ENCODE measurements around the gene LONP2. TPM values are rescaled to one million over a fixed set of nuclear protein-coding genes. Genes with fewer than 3 reads are reported as not detected.
A peak's percentile ranks its signal among the peaks of the same experiment; 100 is the strongest.

Gene LONP2
- total RNA-seq, 3 donors from 2014 or later (not counting 1 experiment from before 2014, with no cell fraction given) = 48.6 to 87.8 (median 61.7) TPM

- H3K27me3 Mint-ChIP-seq (ENCODE audit: low read depth in 2 of 2) = no peaks in the 10 kb centered on the region
- peaks cover 3% of the 10 kb centered on the region for H3K4me1 ChIP-seq (ENCODE audit: control insufficient read depth, insufficient read depth, low read length)
- intact Hi-C loops (cut with micrococcal nuclease) = no loop called here
- H3K36me3 ChIP-seq (ENCODE audit: control insufficient read depth, insufficient read depth, low read length) = no peaks in the 10 kb centered on the region
- H3K9me3 Mint-ChIP-seq = no peaks in the 10 kb centered on the region
- H3K36me3 Mint-ChIP-seq = no peaks in the 10 kb centered on the region
- H3K4me3 ChIP-seq (ENCODE audit: low read length) = no peak overlapping the region
- 70% methylated on average over 4 of the region's 5 CpGs for WGBS (ENCODE audit: insufficient coverage)
- H3K27me3 ChIP-seq (ENCODE audit: control insufficient read depth, insufficient read depth, low read length) = no peaks in the 10 kb centered on the region
- no peak overlapping the region for H3K27ac ChIP-seq (ENCODE audit: low read length)
- DNase-seq (peak in 1 of 2 donors; percentile 17), ATAC-seq (peak in 1 of 3 donors; percentile 52)
- H3K9me3 ChIP-seq (ENCODE audit: control insufficient read depth, insufficient read depth, low read length) = no peaks in the 10 kb centered on the region
- TF ChIP-seq, protein P1, sequence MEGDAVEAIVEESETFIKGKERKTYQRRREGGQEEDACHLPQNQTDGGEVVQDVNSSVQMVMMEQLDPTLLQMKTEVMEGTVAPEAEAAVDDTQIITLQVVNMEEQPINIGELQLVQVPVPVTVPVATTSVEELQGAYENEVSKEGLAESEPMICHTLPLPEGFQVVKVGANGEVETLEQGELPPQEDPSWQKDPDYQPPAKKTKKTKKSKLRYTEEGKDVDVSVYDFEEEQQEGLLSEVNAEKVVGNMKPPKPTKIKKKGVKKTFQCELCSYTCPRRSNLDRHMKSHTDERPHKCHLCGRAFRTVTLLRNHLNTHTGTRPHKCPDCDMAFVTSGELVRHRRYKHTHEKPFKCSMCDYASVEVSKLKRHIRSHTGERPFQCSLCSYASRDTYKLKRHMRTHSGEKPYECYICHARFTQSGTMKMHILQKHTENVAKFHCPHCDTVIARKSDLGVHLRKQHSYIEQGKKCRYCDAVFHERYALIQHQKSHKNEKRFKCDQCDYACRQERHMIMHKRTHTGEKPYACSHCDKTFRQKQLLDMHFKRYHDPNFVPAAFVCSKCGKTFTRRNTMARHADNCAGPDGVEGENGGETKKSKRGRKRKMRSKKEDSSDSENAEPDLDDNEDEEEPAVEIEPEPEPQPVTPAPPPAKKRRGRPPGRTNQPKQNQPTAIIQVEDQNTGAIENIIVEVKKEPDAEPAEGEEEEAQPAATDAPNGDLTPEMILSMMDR (IDR thresholded peaks at IDR 0.05) = no peak
- peaks cover 32 to 35% of the 10 kb centered on the region in 2 donors for H3K4me1 Mint-ChIP-seq
- peak overlapping the region in 1 of 2 donors; percentile 20 for H3K27ac Mint-ChIP-seq
- H3K4me3 Mint-ChIP-seq = no peak overlapping the region
Measured at GRCh38 chr16:48378276-48378675, 134.2 kb downstream of the LONP2 start.

- H3K36me3 ChIP-seq (ENCODE audit: control insufficient read depth, insufficient read depth, low read length) = no peaks in the 10 kb centered on the region
- Mint-ChIP-seq H3K27ac (peak overlapping the region in 1 of 2 donors; percentile 20), H3K4me1 (peaks cover 38 to 41% of the 10 kb centered on the region in 2 donors), H3K27me3 (ENCODE audit: low read depth in 2 of 2) (no peaks in the 10 kb centered on the region), H3K36me3 (no peaks in the 10 kb centered on the region), H3K9me3 (no peaks in the 10 kb centered on the region), H3K4me3 (no peak overlapping the region)
- H3K9me3 ChIP-seq (ENCODE audit: control insufficient read depth, insufficient read depth, low read length) = no peaks in the 10 kb centered on the region
- ATAC-seq = peak in 1 of 3 donors; percentile 30
- peaks cover 5% of the 10 kb centered on the region for H3K4me1 ChIP-seq (ENCODE audit: control insufficient read depth, insufficient read depth, low read length)
- WGBS (ENCODE audit: insufficient coverage) = 88% methylated on average over 1 of the region's 1 CpG
- no peak for DNase-seq
- intact Hi-C loops (cut with micrococcal nuclease) = no loop called here
- H3K27ac ChIP-seq (ENCODE audit: low read length) = no peak overlapping the region
- H3K4me3 ChIP-seq (ENCODE audit: low read length) = no peak overlapping the region
- H3K27me3 ChIP-seq (ENCODE audit: control insufficient read depth, insufficient read depth, low read length) = no peaks in the 10 kb centered on the region
- TF ChIP-seq, protein P1 (IDR thresholded peaks at IDR 0.05) = no peak
Measured at GRCh38 chr16:48378836-48379235, 134.7 kb downstream of the LONP2 start.

- 92% methylated on average over 5 of the region's 5 CpGs for WGBS (ENCODE audit: insufficient coverage)
- no peaks in the 10 kb centered on the region for H3K36me3 ChIP-seq (ENCODE audit: control insufficient read depth, insufficient read depth, low read length)
- H3K9me3 ChIP-seq (ENCODE audit: control insufficient read depth, insufficient read depth, low read length) = no peaks in the 10 kb centered on the region
- intact Hi-C loops (cut with micrococcal nuclease) = loop anchor here (5.0 to 10.0 kb wide), 2 partner anchors 231 to 1546 kb away; partner anchors contain the start of genes C16orf87 and N4BP1
- DNase-seq = no peak
- no peak overlapping the region for H3K27ac Mint-ChIP-seq
- no peak for ATAC-seq
- no peaks in the 10 kb centered on the region for H3K36me3 Mint-ChIP-seq
- peaks cover 43 to 50% of the 10 kb centered on the region in 2 donors for H3K4me1 Mint-ChIP-seq
- H3K4me3 Mint-ChIP-seq = no peak overlapping the region
- no peaks in the 10 kb centered on the region for H3K27me3 ChIP-seq (ENCODE audit: control insufficient read depth, insufficient read depth, low read length)
- H3K27me3 Mint-ChIP-seq (ENCODE audit: low read depth in 2 of 2) = no peaks in the 10 kb centered on the region
- TF ChIP-seq, protein P1 (IDR thresholded peaks at IDR 0.05) = no peak
- H3K9me3 Mint-ChIP-seq = no peaks in the 10 kb centered on the region
- peaks cover 12% of the 10 kb centered on the region for H3K4me1 ChIP-seq (ENCODE audit: control insufficient read depth, insufficient read depth, low read length)
- H3K4me3 ChIP-seq (ENCODE audit: low read length) = no peak overlapping the region
- no peak overlapping the region for H3K27ac ChIP-seq (ENCODE audit: low read length)
Measured at GRCh38 chr16:48381201-48381600, 137.1 kb downstream of the LONP2 start.

DNA sequence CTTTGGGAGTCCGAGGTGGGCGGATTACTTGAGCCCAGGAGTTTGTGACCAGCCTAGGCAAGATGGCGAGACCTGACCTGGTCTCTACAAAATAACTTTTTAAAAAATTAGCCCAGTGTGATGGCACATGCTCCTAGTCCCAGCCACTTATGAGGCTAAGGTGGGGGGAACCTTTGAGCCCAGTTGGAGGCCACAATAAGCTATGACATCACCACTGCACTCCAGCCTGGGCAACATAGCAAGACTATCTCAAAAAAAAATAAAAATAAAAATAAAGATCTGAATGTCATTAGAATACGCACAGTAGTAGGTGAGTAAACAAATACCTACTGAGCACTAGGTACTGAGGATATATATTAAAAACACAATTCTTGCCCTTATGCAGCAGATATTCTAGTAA, 138.0 kb downstream of the LONP2 start:
- no peak overlapping the region for H3K27ac Mint-ChIP-seq
- peak overlapping the region; percentile 49 for H3K4me3 Mint-ChIP-seq
- 98% methylated on average over 3 of the region's 4 CpGs for WGBS (ENCODE audit: insufficient coverage)
- H3K9me3 Mint-ChIP-seq = no peaks in the 10 kb centered on the region
- no peaks in the 10 kb centered on the region for H3K9me3 ChIP-seq (ENCODE audit: control insufficient read depth, insufficient read depth, low read length)
- no peaks in the 10 kb centered on the region for H3K36me3 Mint-ChIP-seq
- H3K4me1 Mint-ChIP-seq = peaks cover 43 to 50% of the 10 kb centered on the region in 2 donors
- H3K27me3 Mint-ChIP-seq (ENCODE audit: low read depth in 2 of 2) = no peaks in the 10 kb centered on the region
- intact Hi-C loops (cut with micrococcal nuclease) = loop anchor here (5.0 to 10.0 kb wide), 2 partner anchors 230 to 1547 kb away; partner anchors contain the start of genes C16orf87 and N4BP1
- no peak for ATAC-seq
- TF ChIP-seq, protein P1 (IDR thresholded peaks at IDR 0.05) = no peak
- no peaks in the 10 kb centered on the region for H3K36me3 ChIP-seq (ENCODE audit: control insufficient read depth, insufficient read depth, low read length)
- peaks cover 12% of the 10 kb centered on the region for H3K4me1 ChIP-seq (ENCODE audit: control insufficient read depth, insufficient read depth, low read length)
- no peak overlapping the region for H3K27ac ChIP-seq (ENCODE audit: low read length)
- DNase-seq = no peak
- no peaks in the 10 kb centered on the region for H3K27me3 ChIP-seq (ENCODE audit: control insufficient read depth, insufficient read depth, low read length)
- no peak overlapping the region for H3K4me3 ChIP-seq (ENCODE audit: low read length)
